NCI-H345 (cell line): Measurements from ENCODE around the gene ZNF878.
A peak's percentile ranks its signal among the peaks of the same experiment; 100 is the strongest.
"Not testable (repeated sequence)": the region's sequence is repeated elsewhere in the genome, so short reads cannot be mapped to it uniquely, and the experiment has no call there.

Source experiments
- DNase-seq: peaks from one replicate; lab custom pipeline; 2025; lab: John Stamatoyannopoulos, UW

The ZNF878 gene

GRCh38 chr19:12052497-12053169, at the start of gene ZNF878:
ZNF878 (minus strand) TSS chr19:12052961; CDS start chr19:12052801, 160 bp downstream.
- peak; percentile 78 for DNase-seq

GRCh38 chr19:12098040-12098439, 45.3 kb upstream of the ZNF878 start:
- DNase-seq = no peak

- no peak for DNase-seq
Observed at GRCh38 chr19:12095111-12095790, 42.5 kb upstream of the ZNF878 start.

DNA sequence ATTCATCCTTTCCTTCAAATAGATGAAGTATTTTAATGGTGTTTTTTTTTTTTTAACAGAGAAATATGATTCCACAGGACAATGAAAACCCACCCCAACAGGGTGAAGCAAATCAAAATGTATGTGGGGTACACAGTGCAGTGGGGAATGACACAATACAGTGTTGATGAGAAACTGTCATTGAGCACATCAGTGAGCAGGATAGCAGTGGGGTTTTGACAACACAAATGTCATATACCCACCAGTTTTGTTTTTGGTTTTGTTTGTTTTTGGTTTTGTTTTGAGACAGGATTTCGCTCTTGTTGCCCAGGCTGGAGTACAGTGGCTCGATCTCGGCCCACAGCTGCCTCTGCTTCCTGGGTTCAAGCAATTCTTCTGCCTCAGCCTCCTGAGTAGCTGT, 41.0 kb upstream of the ZNF878 start:
- no peak for DNase-seq

GRCh38 chr19:12092956-12093355, 40.2 kb upstream of the ZNF878 start:
- no peak for DNase-seq

GRCh38 chr19:12092065-12092867, 39.5 kb upstream of the ZNF878 start:
- no peak for DNase-seq

GRCh38 chr19:12090807-12091206, 38.0 kb upstream of the ZNF878 start:
- peak; percentile 2 for DNase-seq

- no peak for DNase-seq
Observed at GRCh38 chr19:12085074-12085818, 32.5 kb upstream of the ZNF878 start.

- not testable (repeated sequence) for DNase-seq
Observed at GRCh38 chr19:12083336-12083735, 30.6 kb upstream of the ZNF878 start.

DNA sequence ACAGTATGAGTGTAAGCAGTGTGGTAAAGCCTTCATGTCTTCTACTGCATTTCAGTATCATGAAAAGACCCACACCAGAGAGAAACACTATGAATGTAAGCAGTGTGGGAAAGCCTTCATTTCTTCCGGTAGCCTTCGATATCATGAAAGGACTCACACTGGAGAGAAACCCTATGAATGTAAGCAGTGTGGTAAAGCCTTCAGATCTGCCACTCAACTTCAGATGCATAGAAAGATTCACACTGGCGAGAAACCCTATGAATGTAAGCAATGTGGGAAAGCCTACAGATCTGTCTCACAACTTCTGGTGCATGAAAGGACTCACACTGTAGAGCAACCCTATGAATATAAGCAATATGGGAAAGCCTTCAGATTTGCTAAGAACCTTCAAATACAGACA, 24.6 kb upstream of the ZNF878 start:
- no peak for DNase-seq

- DNase-seq = not testable (repeated sequence)
Observed at GRCh38 chr19:12076331-12076730, 23.6 kb upstream of the ZNF878 start.

GRCh38 chr19:12075538-12076139, 22.9 kb upstream of the ZNF878 start:
- DNase-seq = no peak

DNA sequence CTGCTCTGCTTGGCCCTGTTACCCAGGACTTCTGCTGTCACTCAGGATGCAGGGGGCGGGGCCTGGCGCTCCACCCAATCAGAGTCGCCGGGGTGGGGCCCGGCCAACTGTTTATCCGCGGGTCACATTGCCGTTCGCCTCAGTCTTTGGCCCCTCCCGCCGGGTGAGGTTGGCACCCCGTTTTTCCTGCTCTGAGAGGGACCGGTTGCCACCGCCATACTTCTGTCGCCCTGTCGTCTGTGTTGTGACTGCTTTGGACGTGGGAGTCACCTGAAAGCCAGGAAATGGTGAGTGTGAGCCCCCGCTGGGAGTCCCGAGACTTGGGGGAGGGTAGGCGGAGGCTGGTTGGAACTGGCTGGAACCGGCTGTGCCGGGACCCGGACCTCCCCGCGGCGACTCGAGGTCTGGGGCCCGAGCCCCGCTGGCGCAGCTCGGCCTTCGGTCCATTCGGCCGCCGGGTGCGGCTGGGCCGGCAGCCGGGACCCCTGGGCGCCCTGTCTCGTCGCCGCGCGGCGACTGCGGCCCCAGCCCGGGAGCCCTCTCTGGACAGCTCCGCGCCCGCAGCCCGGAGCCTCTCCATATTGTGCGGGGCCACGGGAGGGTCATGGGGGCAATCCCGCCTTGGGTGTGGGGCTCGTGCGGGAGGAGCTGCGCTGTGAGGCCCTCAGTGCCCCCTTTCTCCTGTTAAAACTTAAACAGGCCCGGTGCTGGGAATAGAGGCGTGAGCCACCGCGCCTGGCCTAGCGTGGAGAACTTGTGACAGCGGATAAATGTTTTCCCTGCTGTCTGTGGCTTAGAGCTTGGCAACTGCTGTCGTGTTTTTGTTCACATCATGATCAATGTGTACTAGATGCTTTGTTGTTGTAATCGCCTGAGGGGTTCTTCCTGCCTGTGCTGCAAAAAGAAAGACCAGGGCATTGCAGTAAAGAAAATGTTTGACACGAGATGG, 12.1 kb upstream of the ZNF878 start, which contains the start of gene ZNF844:
Gene ZNF844 (plus strand): TSS at position 142 of the 949 bp plus-strand sequence. CDS start 143 bp downstream, at position 285.
- peak; percentile 55 for DNase-seq

DNA sequence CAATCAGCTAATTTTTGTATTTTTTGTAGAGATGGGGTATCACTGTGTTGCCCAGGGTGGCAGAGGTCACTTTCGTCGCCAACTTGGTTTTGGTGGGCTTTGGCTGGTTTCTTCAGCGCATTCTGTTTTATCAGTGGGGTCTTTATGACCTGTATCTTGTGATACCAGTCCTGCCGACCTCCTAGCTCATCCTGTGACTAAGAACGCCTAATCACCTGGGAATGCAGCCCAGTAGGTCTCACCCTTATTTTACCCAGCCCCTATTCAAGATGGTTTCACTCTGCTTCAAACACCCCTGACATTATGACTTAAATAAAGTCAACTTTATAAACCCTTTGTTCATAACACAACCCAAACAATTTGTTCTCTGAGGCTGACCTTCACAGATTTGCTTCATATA, 3.0 kb upstream of the ZNF878 start:
- DNase-seq = no peak

DNA sequence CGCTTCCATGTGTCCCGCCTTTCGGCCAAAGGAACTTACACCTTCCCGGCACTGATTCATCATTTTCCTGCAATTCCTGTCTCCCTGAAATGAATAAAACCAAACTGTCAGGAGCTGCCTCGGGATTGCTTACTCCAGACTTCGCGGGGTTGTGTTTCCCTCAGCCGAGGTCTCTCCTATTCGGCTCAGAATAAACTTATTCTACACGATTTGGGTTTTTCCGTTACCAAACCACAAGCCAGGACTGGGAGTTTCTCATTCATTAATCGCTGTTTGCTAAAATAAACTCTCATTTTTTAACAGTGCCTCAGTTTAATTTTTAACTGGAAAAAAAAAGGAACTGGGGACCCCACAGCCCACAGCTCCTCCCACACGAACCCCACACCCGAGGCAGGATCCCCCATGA, 667 bp downstream of the ZNF878 start:
- DNase-seq = peak; percentile 0

DNA sequence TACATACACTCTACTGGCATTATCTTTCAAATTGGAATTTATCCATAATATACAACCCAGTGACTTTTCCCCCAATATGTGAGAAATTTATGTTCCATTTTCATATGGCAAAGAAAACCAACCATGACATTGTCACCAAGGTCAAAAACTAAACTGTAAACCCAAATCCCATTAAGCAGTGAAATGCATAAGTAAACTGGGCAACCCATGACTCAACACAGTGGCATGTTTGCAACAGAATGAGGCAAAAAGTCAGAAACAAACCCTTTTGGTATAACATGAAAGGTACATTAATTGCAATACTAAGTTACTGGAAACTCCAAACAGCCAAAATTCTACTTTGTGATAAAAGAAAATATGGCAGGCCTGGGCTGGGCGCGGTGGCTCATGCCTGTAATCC, 4.9 kb downstream of the ZNF878 start:
- no peak for DNase-seq

DNA sequence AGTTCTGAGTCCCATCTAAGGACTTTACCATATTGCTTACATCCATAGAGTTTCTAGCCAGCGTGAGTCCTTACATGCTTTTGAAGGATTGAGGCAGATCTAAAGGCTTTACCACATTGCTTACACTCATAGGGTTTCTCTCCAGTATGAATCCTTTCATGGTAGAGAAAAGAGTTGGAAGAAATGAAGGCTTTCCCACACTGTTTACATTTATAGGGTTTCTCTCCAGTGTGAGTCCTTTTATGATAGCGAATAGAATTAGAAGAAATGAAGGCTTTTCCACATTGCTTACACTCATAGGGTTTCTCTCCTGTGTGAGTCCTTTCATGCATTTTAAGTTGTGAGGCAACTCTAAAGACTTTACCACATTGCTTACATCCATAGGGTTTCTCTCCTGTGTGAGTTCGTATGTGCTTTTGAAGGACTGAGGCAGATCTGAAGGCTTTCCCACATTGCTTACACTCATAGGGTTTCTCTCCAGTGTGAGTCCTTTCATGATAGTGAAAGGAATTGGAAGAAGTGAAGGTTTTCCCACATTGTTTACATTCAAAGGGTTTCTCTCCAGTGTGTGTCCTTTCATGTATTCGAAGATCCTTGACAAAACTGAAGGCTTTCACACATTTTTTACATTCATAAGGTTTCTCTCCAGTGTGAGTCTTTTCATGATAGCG, 8.9 kb downstream of the ZNF878 start:
- no peak for DNase-seq

DNA sequence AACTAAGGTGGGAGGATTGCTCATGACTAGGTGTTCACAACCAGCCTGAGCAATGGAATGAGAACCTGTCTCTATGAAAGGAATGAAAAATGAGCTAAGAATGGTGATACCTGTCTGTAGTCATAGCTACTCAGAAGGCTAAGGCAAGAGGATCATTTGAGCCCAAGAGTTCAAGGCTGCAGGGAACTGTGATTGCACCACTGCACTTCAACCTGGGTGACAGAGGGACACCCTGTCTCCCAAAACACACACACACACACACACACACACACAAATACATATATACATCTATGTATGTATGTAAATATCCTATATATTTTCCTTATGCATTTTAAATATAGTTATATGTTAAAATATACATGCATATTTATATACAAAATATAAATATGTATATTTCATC, 9.9 kb downstream of the ZNF878 start:
- no peak for DNase-seq

DNA sequence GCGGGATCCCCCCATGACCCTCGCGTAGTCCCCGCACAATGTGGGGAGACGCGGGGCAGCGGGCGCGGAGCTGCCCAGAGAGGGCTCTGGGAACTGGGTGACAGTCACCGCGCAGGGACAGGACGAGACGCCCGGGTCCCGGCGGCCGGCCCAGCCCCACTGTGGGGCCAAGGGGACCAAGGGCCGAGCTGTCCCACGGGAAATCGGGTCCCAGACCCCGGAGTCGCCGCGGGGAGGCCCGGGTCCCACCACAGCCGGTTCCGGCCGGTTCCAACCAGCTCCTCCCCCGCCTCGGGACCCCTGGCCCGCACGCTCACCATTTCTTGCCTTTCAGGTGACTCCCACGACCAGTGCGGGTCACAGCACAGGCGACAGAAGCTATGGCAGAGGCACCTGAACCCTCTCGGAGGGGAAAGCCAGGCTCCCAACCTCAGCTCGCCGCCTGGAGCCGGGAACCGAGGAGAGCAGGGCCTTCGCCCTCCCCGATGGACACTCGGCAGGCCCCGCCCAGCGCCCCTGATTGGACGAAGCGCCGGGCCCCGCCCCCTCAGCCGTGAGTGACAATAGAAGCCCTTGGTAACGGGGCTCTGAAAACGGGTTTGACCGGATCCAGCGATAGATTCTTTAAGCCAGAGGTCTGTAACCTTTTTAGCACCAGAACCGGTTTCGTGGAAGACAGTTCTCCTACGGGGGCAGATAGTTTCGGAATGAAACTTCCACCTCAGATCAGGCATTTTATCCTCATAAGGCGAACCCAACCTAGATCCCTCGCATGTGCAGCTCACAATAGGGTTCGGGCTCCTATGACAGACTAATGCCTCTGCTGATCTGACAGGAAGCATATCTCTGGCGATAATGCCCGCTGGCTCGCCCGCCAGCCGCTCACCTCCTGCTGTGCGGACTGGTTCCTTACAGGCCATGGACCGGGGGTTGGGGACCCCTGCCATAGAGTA, 17.3 kb downstream of the ZNF878 start, which contains the start of gene ZNF433:
Gene ZNF433 (minus strand): TSS at position 460 of the 953 bp plus-strand sequence. CDS start 140 bp downstream, at position 320.
- peak; percentile 72 for DNase-seq
